Gastroesophageal sphincter (tissue), 3 donors: ENCODE measurements around the gene MYO9A.

Experiments used
- POLR2A ChIP-seq, 2 donors: fragments of 450-650 bp; IDR thresholded peaks; one replicate each; pipeline ENCODE4 v1.6.1; 2017; ENCODE audit warnings: antibody characterized with exemption in 2 of 2, mild to moderate bottlenecking in 2 of 2, moderate library complexity in 1 of 2
- TF ChIP-seq, protein P1 (sequence below), 4 experiments: fragments of 200-600 bp in 2 of 4; fragments of 450-650 bp in 2 of 4; sonication (generic) in 1 of 4; IDR thresholded peaks; one replicate each; pipeline ENCODE4 v1.5.1; 2017 to 2019; ENCODE audit warnings: antibody characterized with exemption in 4 of 4, mild to moderate bottlenecking in 2 of 4, moderate library complexity in 2 of 4

DNA sequence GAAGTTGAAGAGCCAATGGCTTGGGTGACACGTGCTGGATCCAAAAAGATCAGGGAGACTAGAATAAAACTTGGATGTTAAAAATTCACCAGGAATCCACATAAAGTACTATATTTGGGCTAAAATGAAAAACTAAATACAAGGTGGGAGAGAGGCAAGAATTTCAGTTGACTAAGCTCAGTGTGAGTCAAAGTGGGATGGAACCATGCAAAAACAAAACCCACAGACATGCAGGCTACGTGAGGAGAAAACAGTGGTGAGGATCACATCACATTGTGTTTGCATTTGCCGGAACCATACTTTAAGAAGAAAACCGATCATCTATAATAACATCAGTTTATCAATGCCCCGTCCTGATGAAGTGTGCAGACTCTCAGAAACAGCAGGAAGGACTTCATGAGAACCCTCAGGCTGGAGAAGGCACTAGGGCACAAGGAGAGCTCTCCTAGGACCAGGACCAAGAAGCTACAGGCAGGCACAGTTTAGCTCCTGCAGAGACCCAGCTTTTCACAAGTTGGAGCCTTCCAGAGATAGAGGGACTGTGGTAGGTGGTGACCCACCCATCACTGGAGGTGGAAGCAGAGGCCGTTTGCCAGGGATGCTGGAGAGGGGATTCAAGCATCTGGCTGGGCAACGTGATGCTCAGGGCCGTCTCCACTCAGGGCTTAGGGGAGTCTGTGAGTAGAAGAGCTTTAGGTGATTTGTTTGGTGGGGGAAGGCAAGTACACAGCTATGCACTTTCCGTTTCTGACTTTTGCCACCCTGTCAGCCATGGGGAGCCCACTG, 336.6 kb downstream of the MYO9A start:
- TF ChIP-seq, protein P1, sequence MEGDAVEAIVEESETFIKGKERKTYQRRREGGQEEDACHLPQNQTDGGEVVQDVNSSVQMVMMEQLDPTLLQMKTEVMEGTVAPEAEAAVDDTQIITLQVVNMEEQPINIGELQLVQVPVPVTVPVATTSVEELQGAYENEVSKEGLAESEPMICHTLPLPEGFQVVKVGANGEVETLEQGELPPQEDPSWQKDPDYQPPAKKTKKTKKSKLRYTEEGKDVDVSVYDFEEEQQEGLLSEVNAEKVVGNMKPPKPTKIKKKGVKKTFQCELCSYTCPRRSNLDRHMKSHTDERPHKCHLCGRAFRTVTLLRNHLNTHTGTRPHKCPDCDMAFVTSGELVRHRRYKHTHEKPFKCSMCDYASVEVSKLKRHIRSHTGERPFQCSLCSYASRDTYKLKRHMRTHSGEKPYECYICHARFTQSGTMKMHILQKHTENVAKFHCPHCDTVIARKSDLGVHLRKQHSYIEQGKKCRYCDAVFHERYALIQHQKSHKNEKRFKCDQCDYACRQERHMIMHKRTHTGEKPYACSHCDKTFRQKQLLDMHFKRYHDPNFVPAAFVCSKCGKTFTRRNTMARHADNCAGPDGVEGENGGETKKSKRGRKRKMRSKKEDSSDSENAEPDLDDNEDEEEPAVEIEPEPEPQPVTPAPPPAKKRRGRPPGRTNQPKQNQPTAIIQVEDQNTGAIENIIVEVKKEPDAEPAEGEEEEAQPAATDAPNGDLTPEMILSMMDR (IDR thresholded peaks at IDR 0.05) = no peak
- TF ChIP-seq POLR2A (IDR thresholded peaks at IDR 0.05) = no peak
